COLO829 (cell line): ENCODE measurements around the gene PPP6R2.
"Not testable (repeated sequence)": the region's sequence is repeated elsewhere in the genome, so short reads cannot be mapped to it uniquely, and the experiment has no call there.

Source experiments
- DNase-seq: peaks from one replicate; pipeline ENCODE4 v3.0.0; 2012; ENCODE audit warnings: low spot score

PPP6R2 gene

GRCh38 chr22:50346470-50346869, 3.3 kb downstream of the PPP6R2 start:
- no peak for DNase-seq

- no peak for DNase-seq
These were observed 4.0 kb downstream of the PPP6R2 start for GRCh38 chr22:50347157-50347556.

GRCh38 chr22:50348058-50348457, 4.9 kb downstream of the PPP6R2 start:
- no peak for DNase-seq

- DNase-seq = no peak
These were observed 13.1 kb downstream of the PPP6R2 start for GRCh38 chr22:50356186-50356585.

GRCh38 chr22:50357222-50357621, 14.1 kb downstream of the PPP6R2 start:
- no peak for DNase-seq

- DNase-seq = no peak
These were observed 14.6 kb downstream of the PPP6R2 start for GRCh38 chr22:50357756-50358155.

- no peak for DNase-seq
These were observed 17.5 kb downstream of the PPP6R2 start for GRCh38 chr22:50360578-50360977.

- DNase-seq = no peak
These were observed 18.1 kb downstream of the PPP6R2 start for GRCh38 chr22:50361222-50361621.

GRCh38 chr22:50361688-50362087, 18.6 kb downstream of the PPP6R2 start:
- no peak for DNase-seq

- DNase-seq = no peak
These were observed 20.2 kb downstream of the PPP6R2 start for GRCh38 chr22:50363166-50363802.

GRCh38 chr22:50363803-50364194, 20.7 kb downstream of the PPP6R2 start:
- DNase-seq = not testable (repeated sequence)

GRCh38 chr22:50367778-50368500, 24.8 kb downstream of the PPP6R2 start:
- DNase-seq = no peak

GRCh38 chr22:50371101-50371648, 28.0 kb downstream of the PPP6R2 start:
- DNase-seq = no peak

GRCh38 chr22:50376085-50376651, 33.0 kb downstream of the PPP6R2 start:
- DNase-seq = no peak

GRCh38 chr22:50381021-50381555, 38.0 kb downstream of the PPP6R2 start:
- DNase-seq = not testable (repeated sequence)

- no peak for DNase-seq
These were observed 53.7 kb downstream of the PPP6R2 start for GRCh38 chr22:50396751-50397370.

- not testable (repeated sequence) for DNase-seq
These were observed 54.4 kb downstream of the PPP6R2 start for GRCh38 chr22:50397371-50398060.

GRCh38 chr22:50398831-50399648, 55.9 kb downstream of the PPP6R2 start:
- no peak for DNase-seq

- peak; percentile 40 for DNase-seq
These were observed 56.7 kb downstream of the PPP6R2 start for GRCh38 chr22:50399751-50400331.

- no peak for DNase-seq
These were observed 57.3 kb downstream of the PPP6R2 start for GRCh38 chr22:50400406-50400805.
